ENCODE measurements around the gene RBBP6.
"Not testable (repeated sequence)": the region's sequence is repeated elsewhere in the genome, so short reads cannot be mapped to it uniquely, and the experiment has no call there.

Gene RBBP6

GRCh38 chr16:24571096-24571495, 31.7 kb downstream of the RBBP6 start:
- DNase-seq = no peak

- no peak for DNase-seq
Observed at GRCh38 chr16:24572069-24572468, 32.7 kb downstream of the RBBP6 start.

GRCh38 chr16:24573141-24573540, 33.8 kb downstream of the RBBP6 start:
- DNase-seq = no peak

GRCh38 chr16:24574515-24575485, 35.4 kb downstream of the RBBP6 start:
- DNase-seq = not testable (repeated sequence)

GRCh38 chr16:24575791-24576190, 36.4 kb downstream of the RBBP6 start:
- not testable (repeated sequence) for DNase-seq

- no peak for DNase-seq
Observed at GRCh38 chr16:24577167-24577566, 37.8 kb downstream of the RBBP6 start.

- DNase-seq = no peak
Observed at GRCh38 chr16:24580665-24581064, 41.3 kb downstream of the RBBP6 start.

- DNase-seq = no peak
Observed at GRCh38 chr16:24583494-24583893, 44.1 kb downstream of the RBBP6 start.

- DNase-seq = no peak
Observed at GRCh38 chr16:24589997-24590396, 50.6 kb downstream of the RBBP6 start.

GRCh38 chr16:24598777-24599437, 59.5 kb downstream of the RBBP6 start:
- DNase-seq = no peak

GRCh38 chr16:24609417-24609739, 70.0 kb downstream of the RBBP6 start:
- no peak for DNase-seq

- no peak for DNase-seq
Observed at GRCh38 chr16:24609740-24610415, 70.5 kb downstream of the RBBP6 start.

- no peak for DNase-seq
Observed at GRCh38 chr16:24610416-24610755, 71.0 kb downstream of the RBBP6 start.

- no peak for DNase-seq
Observed at GRCh38 chr16:24611310-24611709, 71.9 kb downstream of the RBBP6 start.

GRCh38 chr16:24612656-24613055, 73.3 kb downstream of the RBBP6 start:
- no peak for DNase-seq

GRCh38 chr16:24613267-24613666, 73.9 kb downstream of the RBBP6 start:
- DNase-seq = not testable (repeated sequence)

- DNase-seq = no peak
Observed at GRCh38 chr16:24617502-24617901, 78.1 kb downstream of the RBBP6 start.

Data from CD4-positive, alpha-beta T cell treated with Interferon gamma for 1 hour (primary cell).